ENCODE results near the gene KIRREL3.

KIRREL3 gene

DNA sequence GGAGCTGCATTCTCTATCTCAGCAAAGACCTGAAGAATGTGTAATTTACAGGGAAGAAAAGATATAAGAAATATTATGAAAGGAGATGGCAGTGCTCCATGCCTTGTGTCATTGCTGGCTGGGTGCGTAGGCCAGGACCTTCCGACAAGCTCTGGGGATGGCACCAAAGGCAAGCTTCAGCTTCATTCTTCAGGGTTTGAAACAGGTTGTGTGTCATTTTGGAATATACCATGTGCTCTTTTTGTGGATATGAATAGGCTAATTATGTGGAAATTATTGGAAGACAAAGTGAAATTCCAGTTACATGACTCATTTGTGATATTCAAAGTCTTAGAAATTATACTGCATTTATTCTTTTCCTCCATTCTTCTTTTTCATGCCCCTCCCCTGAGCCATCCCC lies 5.7 kb upstream of the KIRREL3 start:
- H3K27me3 ChIP-seq (ENCODE audit: insufficient read depth, low read depth), result no peaks in the 10 kb centered on the region
- no peak overlapping the region for H3K27ac ChIP-seq
- no peak overlapping the region for H3K4me3 ChIP-seq (IDR thresholded peaks at IDR 0.05; ENCODE audit: insufficient read depth, low read depth, low read length)
- no peaks in the 10 kb centered on the region for H3K36me3 ChIP-seq (ENCODE audit: insufficient read depth)
- H3K9ac ChIP-seq, result no peak overlapping the region
- H3K4me2 ChIP-seq, result no peak overlapping the region
- no peaks in the 10 kb centered on the region for H4K20me1 ChIP-seq (ENCODE audit: insufficient read depth)
- H2AFZ ChIP-seq (ENCODE audit: low read depth), result no peak overlapping the region
- no peaks in the 10 kb centered on the region for H3K79me2 ChIP-seq (ENCODE audit: insufficient read depth, low read depth)
- TF ChIP-seq, protein P1, sequence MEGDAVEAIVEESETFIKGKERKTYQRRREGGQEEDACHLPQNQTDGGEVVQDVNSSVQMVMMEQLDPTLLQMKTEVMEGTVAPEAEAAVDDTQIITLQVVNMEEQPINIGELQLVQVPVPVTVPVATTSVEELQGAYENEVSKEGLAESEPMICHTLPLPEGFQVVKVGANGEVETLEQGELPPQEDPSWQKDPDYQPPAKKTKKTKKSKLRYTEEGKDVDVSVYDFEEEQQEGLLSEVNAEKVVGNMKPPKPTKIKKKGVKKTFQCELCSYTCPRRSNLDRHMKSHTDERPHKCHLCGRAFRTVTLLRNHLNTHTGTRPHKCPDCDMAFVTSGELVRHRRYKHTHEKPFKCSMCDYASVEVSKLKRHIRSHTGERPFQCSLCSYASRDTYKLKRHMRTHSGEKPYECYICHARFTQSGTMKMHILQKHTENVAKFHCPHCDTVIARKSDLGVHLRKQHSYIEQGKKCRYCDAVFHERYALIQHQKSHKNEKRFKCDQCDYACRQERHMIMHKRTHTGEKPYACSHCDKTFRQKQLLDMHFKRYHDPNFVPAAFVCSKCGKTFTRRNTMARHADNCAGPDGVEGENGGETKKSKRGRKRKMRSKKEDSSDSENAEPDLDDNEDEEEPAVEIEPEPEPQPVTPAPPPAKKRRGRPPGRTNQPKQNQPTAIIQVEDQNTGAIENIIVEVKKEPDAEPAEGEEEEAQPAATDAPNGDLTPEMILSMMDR (conservative IDR thresholded peaks at IDR 0.05; ENCODE audit: low read depth, low read length), result no peak
- no peaks in the 10 kb centered on the region for H3K4me1 ChIP-seq (ENCODE audit: low read depth, poor library complexity, severe bottlenecking)

DNA sequence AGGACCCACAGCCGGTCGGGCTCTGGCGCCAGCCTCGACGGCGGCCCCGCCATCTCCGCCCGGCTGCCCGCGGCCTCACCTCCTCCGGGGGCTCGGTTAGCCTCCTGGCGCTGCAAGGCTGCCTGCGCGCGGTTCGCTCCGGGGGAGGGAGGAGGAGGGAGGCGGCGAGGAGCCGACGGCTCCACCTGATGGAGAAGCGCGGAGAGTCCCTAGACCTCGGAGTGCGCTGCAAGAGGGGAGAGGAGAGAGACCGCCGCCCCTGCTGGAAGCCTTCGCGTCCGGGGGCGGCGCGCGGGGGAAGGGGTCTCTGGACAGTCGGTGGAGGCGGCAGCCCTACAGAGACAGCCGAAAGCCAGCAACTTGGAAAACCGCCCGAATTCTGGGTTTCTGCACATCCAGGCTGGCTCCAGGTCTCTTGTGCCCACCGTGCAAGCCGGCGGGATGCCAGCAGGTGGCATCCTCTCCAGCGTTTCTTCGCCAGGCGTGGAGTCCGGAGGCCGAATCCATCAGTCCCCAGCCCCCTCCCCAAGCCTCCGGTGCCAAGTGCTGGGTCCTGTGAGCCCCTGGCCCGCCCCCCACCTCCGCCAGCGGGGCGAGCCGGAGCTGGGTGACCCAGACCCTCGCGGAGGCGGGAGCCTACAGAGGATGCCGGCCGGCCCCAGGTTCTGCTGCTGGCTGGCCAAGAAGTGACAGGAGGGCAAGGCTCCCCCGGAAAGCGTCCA lies 2.9 kb upstream of the KIRREL3 start:
- Histone ChIP-seq H3K4me2 (no peak overlapping the region), H3K4me3 (IDR thresholded peaks at IDR 0.05; ENCODE audit: insufficient read depth, low read depth, low read length) (no peak overlapping the region), H3K9ac (no peak overlapping the region), H3K36me3 (ENCODE audit: insufficient read depth) (no peaks in the 10 kb centered on the region), H3K4me1 (ENCODE audit: low read depth, poor library complexity, severe bottlenecking) (no peaks in the 10 kb centered on the region), H4K20me1 (ENCODE audit: insufficient read depth) (no peaks in the 10 kb centered on the region), H2AFZ (ENCODE audit: low read depth) (no peak overlapping the region), H3K79me2 (ENCODE audit: insufficient read depth, low read depth) (no peaks in the 10 kb centered on the region), H3K27me3 (ENCODE audit: insufficient read depth, low read depth) (no peaks in the 10 kb centered on the region), H3K27ac (no peak overlapping the region)
- TF ChIP-seq, protein P1 (conservative IDR thresholded peaks at IDR 0.05; ENCODE audit: low read depth, low read length), result no peak

DNA sequence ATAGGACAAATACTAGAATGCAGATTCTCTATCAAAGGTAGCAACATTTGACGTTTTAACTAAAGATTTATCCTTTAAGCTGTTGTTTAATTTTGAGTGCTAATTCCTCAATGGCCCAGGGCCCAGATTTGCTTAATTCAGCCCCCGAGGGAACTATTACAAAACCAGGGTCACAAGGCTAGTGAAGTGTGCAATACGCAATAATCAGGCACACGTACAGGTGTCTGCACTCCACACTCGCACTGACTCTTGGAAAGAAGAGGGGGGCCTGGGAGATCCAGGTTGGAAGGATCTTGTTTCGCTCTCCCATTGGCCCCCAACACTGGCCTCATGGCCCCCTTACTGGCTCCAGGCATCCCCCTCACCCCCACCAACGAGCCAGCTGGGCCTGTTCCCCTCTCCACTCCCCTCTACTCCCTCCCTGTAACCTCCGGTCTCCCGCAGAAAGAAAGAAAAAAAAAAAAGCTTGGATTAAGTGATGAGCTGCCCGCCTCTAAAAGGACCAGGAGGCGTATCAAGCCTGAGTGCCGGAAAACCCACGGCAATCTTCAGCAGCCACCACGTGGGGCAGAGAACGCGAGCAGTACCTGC lies 2.2 kb upstream of the KIRREL3 start:
- Histone ChIP-seq H2AFZ (ENCODE audit: low read depth) (no peak overlapping the region), H4K20me1 (ENCODE audit: insufficient read depth) (no peaks in the 10 kb centered on the region), H3K27ac (no peak overlapping the region), H3K79me2 (ENCODE audit: insufficient read depth, low read depth) (no peaks in the 10 kb centered on the region), H3K4me2 (no peak overlapping the region), H3K27me3 (ENCODE audit: insufficient read depth, low read depth) (no peaks in the 10 kb centered on the region), H3K9ac (no peak overlapping the region), H3K4me3 (IDR thresholded peaks at IDR 0.05; ENCODE audit: insufficient read depth, low read depth, low read length) (no peak overlapping the region), H3K4me1 (ENCODE audit: low read depth, poor library complexity, severe bottlenecking) (no peaks in the 10 kb centered on the region), H3K36me3 (ENCODE audit: insufficient read depth) (no peaks in the 10 kb centered on the region)
- TF ChIP-seq, protein P1 (conservative IDR thresholded peaks at IDR 0.05; ENCODE audit: low read depth, low read length), result no peak

DNA sequence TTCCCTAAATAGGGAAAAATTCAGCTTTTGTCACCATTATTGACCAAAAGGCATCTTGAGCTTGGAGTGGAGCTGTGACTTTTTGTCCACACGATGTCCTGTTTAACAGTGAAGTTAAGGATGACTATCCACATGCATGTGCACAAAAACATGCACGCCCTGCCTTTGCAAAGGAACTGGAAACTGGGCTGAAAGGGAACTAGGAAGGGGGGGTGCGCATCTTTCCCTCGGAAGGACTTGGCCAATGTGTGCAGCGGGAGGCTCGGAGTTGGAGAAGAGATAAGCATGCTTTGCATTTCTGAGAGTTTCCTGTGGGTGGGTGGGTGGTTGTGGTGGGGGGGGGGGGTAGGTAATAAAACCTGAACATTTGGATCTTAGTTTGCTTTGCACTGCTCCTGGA lies 411 bp upstream of the KIRREL3 start:
- H3K27me3 ChIP-seq (ENCODE audit: insufficient read depth, low read depth), result no peaks in the 10 kb centered on the region
- no peak overlapping the region for H3K4me3 ChIP-seq (IDR thresholded peaks at IDR 0.05; ENCODE audit: insufficient read depth, low read depth, low read length)
- no peak overlapping the region for H3K9ac ChIP-seq
- no peaks in the 10 kb centered on the region for H3K36me3 ChIP-seq (ENCODE audit: insufficient read depth)
- no peak overlapping the region for H3K27ac ChIP-seq
- TF ChIP-seq, protein P1 (conservative IDR thresholded peaks at IDR 0.05; ENCODE audit: low read depth, low read length), result no peak
- no peaks in the 10 kb centered on the region for H4K20me1 ChIP-seq (ENCODE audit: insufficient read depth)
- no peaks in the 10 kb centered on the region for H3K4me1 ChIP-seq (ENCODE audit: low read depth, poor library complexity, severe bottlenecking)
- H3K79me2 ChIP-seq (ENCODE audit: insufficient read depth, low read depth), result no peaks in the 10 kb centered on the region
- H2AFZ ChIP-seq (ENCODE audit: low read depth), result no peak overlapping the region
- H3K4me2 ChIP-seq, result no peak overlapping the region
